Trophoblast cell (in vitro differentiated cells and primary cell): Measurements from ENCODE around the gene RNFT1. TPM values are rescaled to one million over a fixed set of nuclear protein-coding genes. Genes with fewer than 3 reads are reported as not detected.
"Not testable (repeated sequence)": the region's sequence is repeated elsewhere in the genome, so short reads cannot be mapped to it uniquely, and the experiment has no call there.

Source experiments
- DNase-seq, 2 donors: peaks; one replicate each; pipeline ENCODE4 v3.0.0-alpha.2; 2016
- H2AFZ ChIP-seq: 2 replicates; pipeline ENCODE4 v1.6.1; 2013; ENCODE audit warnings: low read length, moderate library complexity, mild to moderate bottlenecking; ENCODE audit not compliant: insufficient read depth, poor library complexity
- H2AK5ac ChIP-seq: 2 replicates; pipeline ENCODE4 v1.6.1; 2013; ENCODE audit warnings: mild to moderate bottlenecking, low read length
- H2BK120ac ChIP-seq: 2 replicates; pipeline ENCODE4 v1.6.1; 2013; ENCODE audit warnings: low read length, mild to moderate bottlenecking, moderate library complexity; ENCODE audit not compliant: insufficient read depth, poor library complexity
- H2BK12ac ChIP-seq: 2 replicates; pipeline ENCODE4 v1.6.1; 2013; ENCODE audit warnings: mild to moderate bottlenecking, low read length, moderate library complexity
- H2BK5ac ChIP-seq: 2 replicates; pipeline ENCODE4 v1.6.1; 2013; ENCODE audit warnings: low read length, low read depth, moderate library complexity, mild to moderate bottlenecking; ENCODE audit not compliant: poor library complexity
- H3K14ac ChIP-seq: 2 replicates; pipeline ENCODE4 v1.6.1; 2013; ENCODE audit warnings: mild to moderate bottlenecking, low read length
- H3K18ac ChIP-seq: 2 replicates; pipeline ENCODE4 v1.6.1; 2013; ENCODE audit warnings: mild to moderate bottlenecking, low read length
- H3K23ac ChIP-seq: 2 replicates; pipeline ENCODE4 v1.6.1; 2013; ENCODE audit warnings: low read length
- H3K27ac ChIP-seq: 2 replicates; pipeline ENCODE4 v1.5.1; 2013; ENCODE audit warnings: low read depth, mild to moderate bottlenecking, inconsistent platforms, low read length, moderate library complexity
- H3K27me3 ChIP-seq: 2 replicates; pipeline ENCODE4 v1.6.1; 2013; ENCODE audit warnings: inconsistent platforms, mild to moderate bottlenecking, low read length, moderate library complexity; ENCODE audit not compliant: insufficient read depth
- H3K36me3 ChIP-seq, 2 experiments: 1 replicate in 1 of 2; 2 replicates in 1 of 2; pipeline ENCODE4 v1.6.1; 2013; ENCODE audit warnings: low read length in 2 of 2, mild to moderate bottlenecking in 2 of 2, moderate library complexity in 1 of 2; ENCODE audit not compliant: insufficient read depth in 2 of 2, control insufficient read depth in 1 of 2
- H3K4ac ChIP-seq: 2 replicates; pipeline ENCODE4 v1.6.1; 2013; ENCODE audit warnings: low read depth, mild to moderate bottlenecking, low read length, moderate library complexity
- H3K4me1 ChIP-seq, 2 experiments: 1 replicate in 1 of 2; 2 replicates in 1 of 2; pipeline ENCODE4 v1.6.1; 2013; ENCODE audit warnings: low read length in 2 of 2, mild to moderate bottlenecking in 2 of 2, moderate library complexity in 1 of 2; ENCODE audit not compliant: insufficient read depth in 2 of 2, control insufficient read depth in 1 of 2
- H3K4me2 ChIP-seq: 2 replicates; pipeline ENCODE4 v1.6.1; 2013; ENCODE audit warnings: inconsistent platforms, mild to moderate bottlenecking, low read length, moderate library complexity
- H3K4me3 ChIP-seq: 2 replicates; pipeline ENCODE4 v1.5.1; 2013; ENCODE audit warnings: mild to moderate bottlenecking, low read depth, low read length, inconsistent platforms
- H3K79me1 ChIP-seq: one replicate; pipeline ENCODE4 v1.6.1; 2013; ENCODE audit warnings: low read length
- H3K79me2 ChIP-seq: 2 replicates; pipeline ENCODE4 v1.6.1; 2013; ENCODE audit warnings: low read length, mild to moderate bottlenecking; ENCODE audit not compliant: control insufficient read depth, insufficient read depth, poor library complexity
- H3K9ac ChIP-seq: 2 replicates; pipeline ENCODE4 v1.6.1; 2013; ENCODE audit warnings: mild to moderate bottlenecking, low read length
- H3K9me3 ChIP-seq: 2 replicates; pipeline ENCODE4 v1.6.1; 2013; ENCODE audit warnings: low read depth, mild to moderate bottlenecking, control low read depth, inconsistent platforms, low read length; ENCODE audit not compliant: insufficient read depth
- H4K12ac ChIP-seq: 2 replicates; pipeline ENCODE4 v1.6.1; 2013; ENCODE audit warnings: low read depth, mild to moderate bottlenecking, low read length, moderate library complexity
- H4K8ac ChIP-seq: 2 replicates; pipeline ENCODE4 v1.6.1; 2013; ENCODE audit warnings: low read depth, mild to moderate bottlenecking, low read length, moderate library complexity
- H4K91ac ChIP-seq: one replicate; pipeline ENCODE4 v1.6.1; 2013; ENCODE audit warnings: low read depth, mild to moderate bottlenecking, low read length, moderate library complexity
- WGBS: extraction: QIAGEN DNeasy Blood & Tissue Kit; methylation state at CpG from one replicate; pipeline ENCODE4 v1.1.7; 2013; ENCODE audit warnings: missing lambda C conversion rate; ENCODE audit not compliant: insufficient read length, insufficient coverage; ENCODE audit errors: extremely low coverage; 5-methylcytosine and 5-hydroxymethylcytosine counted together
- polyA plus RNA-seq: library from polyadenylated mRNA; stranded (reverse); fragments of 200-250 nt; gene quantifications from 2 replicates; pipeline ENCODE4 v1.2.3, GENCODE V29; 2013

Gene RNFT1
- 14.7 and 14.8 TPM in 2 replicates for polyA plus RNA-seq

- Histone ChIP-seq H2AFZ (peak within 1 kb of the TSS; percentile 93), H2BK12ac (peak within 1 kb of the TSS; percentile 35), H4K12ac (peak within 1 kb of the TSS; percentile 82), H2AK5ac (no peak within 1 kb of the TSS), H3K4me3 (peak within 1 kb of the TSS; percentile 93), H3K27ac (peak within 1 kb of the TSS; percentile 70), H3K4ac (peak within 1 kb of the TSS; percentile 73), H3K4me1 (peaks cover 0 to 2% of the 10 kb centered on the region in 2 experiments), H3K9ac (peak within 1 kb of the TSS; percentile 82), H3K79me1 (peaks cover 11% of the 10 kb centered on the region), H2BK5ac (peak within 1 kb of the TSS; percentile 78), H3K18ac (peak within 1 kb of the TSS; percentile 93), H3K36me3 (peaks cover 4 to 6% of the 10 kb centered on the region in 2 experiments), H2BK120ac (peak within 1 kb of the TSS; percentile 77), H3K79me2 (peaks cover 2% of the 10 kb centered on the region), H3K23ac (no peak within 1 kb of the TSS), H3K9me3 (no peaks in the 10 kb centered on the region), H4K8ac (peak within 1 kb of the TSS; percentile 91), H3K27me3 (no peaks in the 10 kb centered on the region), H4K91ac (peak within 1 kb of the TSS; percentile 78), H3K4me2 (peak within 1 kb of the TSS; percentile 85), H3K14ac (peak within 1 kb of the TSS; percentile 92)
- DNase-seq: peak; percentile 89 to 96
- WGBS: no CpG with 5 or more reads among the region's 67 CpGs
Measured at GRCh38 chr17:59964482-59965328, at the start of gene RNFT1. RNFT1 (minus strand) TSS chr17:59964740; CDS start chr17:59964663, 77 bp downstream.

- H3K4me1 ChIP-seq, H3K27ac ChIP-seq, H2BK120ac ChIP-seq, H4K12ac ChIP-seq, H4K8ac ChIP-seq, H3K27me3 ChIP-seq, H3K4me2 ChIP-seq, H3K36me3 ChIP-seq, H2BK5ac ChIP-seq, H3K23ac ChIP-seq, H3K79me1 ChIP-seq, H3K9ac ChIP-seq, H2AFZ ChIP-seq, DNase-seq, H3K9me3 ChIP-seq, H4K91ac ChIP-seq, H2BK12ac ChIP-seq, H2AK5ac ChIP-seq, H3K4me3 ChIP-seq, H3K79me2 ChIP-seq, H3K18ac ChIP-seq, H3K14ac ChIP-seq, H3K4ac ChIP-seq: not testable (repeated sequence)
- WGBS: no CpG with 5 or more reads among the region's 13 CpGs
Measured at GRCh38 chr17:60009326-60009725, 44.8 kb upstream of the RNFT1 start.

GRCh38 chr17:60008377-60008776 lies 43.8 kb upstream of the RNFT1 start:
- not testable (repeated sequence) for H3K79me1 ChIP-seq, H2BK120ac ChIP-seq, H3K4ac ChIP-seq, H2BK12ac ChIP-seq, H4K8ac ChIP-seq, H3K14ac ChIP-seq, H2BK5ac ChIP-seq, H3K4me3 ChIP-seq, H3K4me2 ChIP-seq, H4K91ac ChIP-seq, H3K9ac ChIP-seq, H2AK5ac ChIP-seq, H3K27me3 ChIP-seq, H3K27ac ChIP-seq, DNase-seq, H3K79me2 ChIP-seq, H4K12ac ChIP-seq, H3K18ac ChIP-seq, H3K9me3 ChIP-seq, H3K23ac ChIP-seq, H3K4me1 ChIP-seq, H2AFZ ChIP-seq, H3K36me3 ChIP-seq
- no CpG with 5 or more reads among the region's 16 CpGs for WGBS

GRCh38 chr17:60006160-60006559 lies 41.6 kb upstream of the RNFT1 start:
- H3K27me3 ChIP-seq: no peaks in the 10 kb centered on the region
- H3K18ac ChIP-seq: no peak overlapping the region
- no peak overlapping the region for H3K9ac ChIP-seq
- H2BK12ac ChIP-seq: no peak overlapping the region
- H3K4me1 ChIP-seq: no peaks in the 10 kb centered on the region
- H3K79me1 ChIP-seq: no peaks in the 10 kb centered on the region
- H3K36me3 ChIP-seq: no peaks in the 10 kb centered on the region
- H2AK5ac ChIP-seq: no peak overlapping the region
- no peak overlapping the region for H4K12ac ChIP-seq
- no peak overlapping the region for H3K27ac ChIP-seq
- H4K8ac ChIP-seq: no peak overlapping the region
- no peak overlapping the region for H3K4me2 ChIP-seq
- H3K14ac ChIP-seq: no peak overlapping the region
- no peak overlapping the region for H4K91ac ChIP-seq
- no peak overlapping the region for H2BK5ac ChIP-seq
- H3K4me3 ChIP-seq: no peak overlapping the region
- WGBS: no CpG with 5 or more reads among the region's 13 CpGs
- no peak overlapping the region for H2BK120ac ChIP-seq
- DNase-seq: no peak
- no peaks in the 10 kb centered on the region for H3K9me3 ChIP-seq
- no peaks in the 10 kb centered on the region for H3K79me2 ChIP-seq
- H3K4ac ChIP-seq: no peak overlapping the region
- H2AFZ ChIP-seq: no peak overlapping the region
- no peak overlapping the region for H3K23ac ChIP-seq
